Adrenal gland (tissue), 12 donors: ENCODE results near the gene SYNE2. TPM values are rescaled to one million over a fixed set of nuclear protein-coding genes. Genes with fewer than 3 reads are reported as not detected.
"Not testable (repeated sequence)": the region's sequence is repeated elsewhere in the genome, so short reads cannot be mapped to it uniquely, and the experiment has no call there.

Source experiments
- DNase-seq, 7 donors: peaks; one replicate each; pipeline ENCODE4 v3.0.0-alpha.2; 2019 to 2020
- H3K27ac ChIP-seq, 5 donors: fragments of 200-600 bp; sonication (generic) in 4 of 5; 1 replicate in 3 of 5; 2 replicates in 2 of 5; pipeline versions ENCODE4 v1.5.1 to v1.8.0; 2016 to 2020; ENCODE audit warnings: mild to moderate bottlenecking in 1 of 5
- H3K27me3 ChIP-seq: fragments of 200-600 bp; 2 replicates; pipeline ENCODE4 v1.8.0; 2021
- H3K36me3 ChIP-seq, 2 donors: fragments of 200-600 bp; replicated peaks in 1 of 2; 1 replicate in 1 of 2; 2 replicates in 1 of 2; pipeline versions ENCODE4 v1.5.1 to v1.8.0; 2018 to 2022
- H3K4me1 ChIP-seq, 2 donors: fragments of 200-600 bp; replicated peaks in 1 of 2; 1 replicate in 1 of 2; 2 replicates in 1 of 2; pipeline versions ENCODE4 v1.5.1 to v1.8.0; 2018 to 2021
- H3K4me3 ChIP-seq, 4 donors: fragments of 200-600 bp; sonication (generic) in 3 of 4; one replicate each; pipeline ENCODE4 v1.5.1; 2016 to 2018
- H3K9me3 ChIP-seq, 3 donors: fragments of 200-600 bp; sonication (generic) in 1 of 3; replicated peaks in 1 of 3; 1 replicate in 2 of 3; 2 replicates in 1 of 3; pipeline versions ENCODE4 v1.5.1 to v1.8.0; 2016 to 2021
- CTCF ChIP-seq, 6 experiments: fragments of 450-650 bp in 4 of 6; fragments of 200-600 bp in 2 of 6; sonication (generic) in 1 of 6; IDR thresholded peaks; 1 replicate in 5 of 6; 2 replicates in 1 of 6; pipeline versions ENCODE4 v1.5.1 to v1.8.0; 2016 to 2021; ENCODE audit warnings: antibody characterized with exemption in 6 of 6, mild to moderate bottlenecking in 2 of 6, moderate library complexity in 1 of 6
- POLR2A ChIP-seq, 2 donors: fragments of 450-650 bp; IDR thresholded peaks; one replicate each; pipeline ENCODE4 v1.6.1; 2017; ENCODE audit warnings: antibody characterized with exemption in 2 of 2, mild to moderate bottlenecking in 2 of 2, moderate library complexity in 1 of 2
- WGBS, 4 donors: extraction: QIAGEN DNeasy Blood & Tissue Kit in 2 of 4; methylation state at CpG; one replicate each; pipeline versions ENCODE4 v1.1.5 to v1.1.7; 2013 to 2017; 5-methylcytosine and 5-hydroxymethylcytosine counted together
- intact Hi-C, 2 donors: fragments of 100-400 bp; cut with DNase I; formaldehyde crosslinking; loops; one replicate each; pipeline versions ENCODE4 v1.14.1 to v1.15.0; 2022 to 2023
- polyA plus RNA-seq, 3 donors: library from polyadenylated mRNA; stranded (reverse); fragments of 200-250 nt in 2 of 3; fragments of 350-450 nt in 1 of 3; fragmentation: Illumina TruSeq in 1 of 3; extraction: RNeasy Lipid Tissue Mini Kit (QIAGEN cat#74804) in 1 of 3; gene quantifications; one replicate each; pipeline ENCODE4 v1.2.3, GENCODE V29; 2013 to 2014
- total RNA-seq, 9 donors: library from RNA; depleted of rRNA in 4 of 9; stranded (reverse); fragments of >200 nt in 4 of 9; fragments of 120-200 nt in 1 of 9; fragmentation: NEBNext Ultra II Directional in 1 of 9; extraction: Animal tissue kit (Norgen Biotek cat#: 25700) in 1 of 9; gene quantifications; one replicate each; pipeline versions ENCODE4 v1.1.0 to v1.2.4, GENCODE V29; 2013 to 2023
- donor health status: healthy with polysubstance abuse.
- donor health status: Bipolar disorder and iron deficiency.
- donor health status: DM: yes; HTN: yes; CAD: no.
- donor health status: DM: no; HTN: no; CAD: no.
- donor health status: DM: no; HTN: no; CAD: no.
- donor health status: DM: yes; HTN: yes; CAD: no.

SYNE2 gene
- total and polyA plus RNA-seq, 12 donors: 21.4 to 140 (median 56.1) TPM

- no peak for TF ChIP-seq POLR2A (IDR thresholded peaks at IDR 0.05)
- no peak for TF ChIP-seq CTCF (IDR thresholded peaks at IDR 0.05)
- Histone ChIP-seq H3K27me3 (no peaks in the 10 kb centered on the region), H3K4me1 (no peaks in the 10 kb centered on the region), H3K9me3 (no peaks in the 10 kb centered on the region), H3K27ac (no peak overlapping the region), H3K36me3 (no peaks in the 10 kb centered on the region), H3K4me3 (no peak overlapping the region)
- intact Hi-C loops: loop anchor here in 1 of 2 donors (10.0 kb wide), 1 partner anchor 256 kb away; the partner anchor contains the start of gene ESR2
- WGBS, 4 donors: 89 to 95% (median 92%) methylated on average over 4 to 5 of the region's 5 CpGs
- DNase-seq: no peak
These were observed 186.2 kb downstream of the SYNE2 start for GRCh38 chr14:64038841-64039542.

GRCh38 chr14:64040044-64040443, 187.2 kb downstream of the SYNE2 start:
- DNase-seq: no peak
- Histone ChIP-seq H3K27me3 (no peaks in the 10 kb centered on the region), H3K36me3 (no peaks in the 10 kb centered on the region), H3K27ac (no peak overlapping the region), H3K4me3 (no peak overlapping the region), H3K9me3 (no peaks in the 10 kb centered on the region), H3K4me1 (no peaks in the 10 kb centered on the region)
- TF ChIP-seq CTCF (IDR thresholded peaks at IDR 0.05) (peak in 4 of 6 experiments; percentile 28 to 59 (median 33)), POLR2A (IDR thresholded peaks at IDR 0.05) (no peak)
- intact Hi-C loops: no loop called here
- WGBS, 4 donors: 69 to 80% (median 76%) methylated on average over 2 of the region's 2 CpGs

GRCh38 chr14:64043296-64043695, 190.5 kb downstream of the SYNE2 start:
- H3K27me3 ChIP-seq, H3K9me3 ChIP-seq, H3K4me3 ChIP-seq, H3K36me3 ChIP-seq, H3K27ac ChIP-seq, intact Hi-C loops, DNase-seq, H3K4me1 ChIP-seq: not testable (repeated sequence)
- 93 to 97% (median 95%) methylated on average over 6 of the region's 6 CpGs for WGBS, 4 donors

- TF ChIP-seq POLR2A (IDR thresholded peaks at IDR 0.05) (no peak), CTCF (IDR thresholded peaks at IDR 0.05) (no peak)
- Histone ChIP-seq H3K4me1 (no peaks in the 10 kb centered on the region), H3K36me3 (no peaks in the 10 kb centered on the region), H3K4me3 (no peak overlapping the region), H3K27me3 (no peaks in the 10 kb centered on the region), H3K27ac (no peak overlapping the region), H3K9me3 (no peaks in the 10 kb centered on the region)
- DNase-seq: no peak
- WGBS, 4 donors: 69 to 80% (median 74%) methylated on average over 1 to 2 of the region's 2 CpGs
- intact Hi-C loops: no loop called here
These were observed 192.3 kb downstream of the SYNE2 start for GRCh38 chr14:64045091-64045490.
